ENCODE data around the gene SLC19A1.
A peak's percentile ranks its signal among the peaks of the same experiment; 100 is the strongest.

The SLC19A1 gene

GRCh38 chr21:45546636-45547544 lies 4.7 kb upstream of the SLC19A1 start:
- H3K9ac ChIP-seq (ENCODE audit: low read depth, low read length): no peak overlapping the region
- H3K9me3 ChIP-seq (replicated peaks; ENCODE audit: low read length): no peaks in the 10 kb centered on the region
- no peak overlapping the region for H3K4me2 ChIP-seq (ENCODE audit: low read length)
- peaks cover 21% of the 10 kb centered on the region for H3K27me3 ChIP-seq (ENCODE audit: control insufficient read depth, insufficient read depth, low read length)
- no peak overlapping the region for H3K4me3 ChIP-seq (ENCODE audit: low read length)
- peaks cover 15% of the 10 kb centered on the region for H3K4me1 ChIP-seq (ENCODE audit: control insufficient read depth, insufficient read depth, low read length)
- no peaks in the 10 kb centered on the region for H3K36me3 ChIP-seq (ENCODE audit: insufficient read depth, low read length)

GRCh38 chr21:45545691-45546531 lies 3.7 kb upstream of the SLC19A1 start:
- no peak overlapping the region for H3K4me2 ChIP-seq (ENCODE audit: low read length)
- no peak overlapping the region for H3K9ac ChIP-seq (ENCODE audit: low read depth, low read length)
- no peaks in the 10 kb centered on the region for H3K36me3 ChIP-seq (ENCODE audit: insufficient read depth, low read length)
- peaks cover 21% of the 10 kb centered on the region for H3K27me3 ChIP-seq (ENCODE audit: control insufficient read depth, insufficient read depth, low read length)
- H3K9me3 ChIP-seq (replicated peaks; ENCODE audit: low read length): no peaks in the 10 kb centered on the region
- peaks cover 10% of the 10 kb centered on the region for H3K4me1 ChIP-seq (ENCODE audit: control insufficient read depth, insufficient read depth, low read length)
- no peak overlapping the region for H3K4me3 ChIP-seq (ENCODE audit: low read length)

GRCh38 chr21:45545236-45545570 lies 3.0 kb upstream of the SLC19A1 start:
- Histone ChIP-seq H3K4me1 (ENCODE audit: control insufficient read depth, insufficient read depth, low read length) (peaks cover 9% of the 10 kb centered on the region), H3K27me3 (ENCODE audit: control insufficient read depth, insufficient read depth, low read length) (peaks cover 21% of the 10 kb centered on the region), H3K4me3 (ENCODE audit: low read length) (no peak overlapping the region), H3K9me3 (replicated peaks; ENCODE audit: low read length) (no peaks in the 10 kb centered on the region), H3K4me2 (ENCODE audit: low read length) (no peak overlapping the region), H3K9ac (ENCODE audit: low read depth, low read length) (no peak overlapping the region), H3K36me3 (ENCODE audit: insufficient read depth, low read length) (no peaks in the 10 kb centered on the region)

GRCh38 chr21:45544449-45545235 lies 2.4 kb upstream of the SLC19A1 start:
- Histone ChIP-seq H3K36me3 (ENCODE audit: insufficient read depth, low read length) (no peaks in the 10 kb centered on the region), H3K9me3 (replicated peaks; ENCODE audit: low read length) (no peaks in the 10 kb centered on the region), H3K4me2 (ENCODE audit: low read length) (no peak overlapping the region), H3K27me3 (ENCODE audit: control insufficient read depth, insufficient read depth, low read length) (peaks cover 21% of the 10 kb centered on the region), H3K4me1 (ENCODE audit: control insufficient read depth, insufficient read depth, low read length) (peaks cover 9% of the 10 kb centered on the region), H3K9ac (ENCODE audit: low read depth, low read length) (no peak overlapping the region), H3K4me3 (ENCODE audit: low read length) (no peak overlapping the region)

- no peaks in the 10 kb centered on the region for H3K9me3 ChIP-seq (replicated peaks; ENCODE audit: low read length)
- H3K4me3 ChIP-seq (ENCODE audit: low read length): no peak overlapping the region
- H3K4me2 ChIP-seq (ENCODE audit: low read length): no peak overlapping the region
- peaks cover 21% of the 10 kb centered on the region for H3K27me3 ChIP-seq (ENCODE audit: control insufficient read depth, insufficient read depth, low read length)
- H3K36me3 ChIP-seq (ENCODE audit: insufficient read depth, low read length): no peaks in the 10 kb centered on the region
- peaks cover 9% of the 10 kb centered on the region for H3K4me1 ChIP-seq (ENCODE audit: control insufficient read depth, insufficient read depth, low read length)
- H3K9ac ChIP-seq (ENCODE audit: low read depth, low read length): no peak overlapping the region
Observed at GRCh38 chr21:45543710-45544448, 1.6 kb upstream of the SLC19A1 start.

GRCh38 chr21:45543371-45543709 lies 1.1 kb upstream of the SLC19A1 start:
- H3K4me3 ChIP-seq (ENCODE audit: low read length): no peak overlapping the region
- no peak overlapping the region for H3K4me2 ChIP-seq (ENCODE audit: low read length)
- no peaks in the 10 kb centered on the region for H3K36me3 ChIP-seq (ENCODE audit: insufficient read depth, low read length)
- no peak overlapping the region for H3K9ac ChIP-seq (ENCODE audit: low read depth, low read length)
- H3K4me1 ChIP-seq (ENCODE audit: control insufficient read depth, insufficient read depth, low read length): peaks cover 9% of the 10 kb centered on the region
- H3K9me3 ChIP-seq (replicated peaks; ENCODE audit: low read length): no peaks in the 10 kb centered on the region
- H3K27me3 ChIP-seq (ENCODE audit: control insufficient read depth, insufficient read depth, low read length): peaks cover 21% of the 10 kb centered on the region

- H3K4me3 ChIP-seq (ENCODE audit: low read length): peak overlapping the region; percentile 76
- H3K4me1 ChIP-seq (ENCODE audit: control insufficient read depth, insufficient read depth, low read length): peaks cover 9% of the 10 kb centered on the region
- H3K9me3 ChIP-seq (replicated peaks; ENCODE audit: low read length): no peaks in the 10 kb centered on the region
- peaks cover 16% of the 10 kb centered on the region for H3K27me3 ChIP-seq (ENCODE audit: control insufficient read depth, insufficient read depth, low read length)
- H3K9ac ChIP-seq (ENCODE audit: low read depth, low read length): peak overlapping the region; percentile 59
- H3K36me3 ChIP-seq (ENCODE audit: insufficient read depth, low read length): no peaks in the 10 kb centered on the region
- peak overlapping the region; percentile 88 for H3K4me2 ChIP-seq (ENCODE audit: low read length)
Observed at GRCh38 chr21:45542667-45543370, 579 bp upstream of the SLC19A1 start.

- peak overlapping the region; percentile 44 for H3K9ac ChIP-seq (ENCODE audit: low read depth, low read length)
- peak overlapping the region; percentile 69 for H3K4me3 ChIP-seq (ENCODE audit: low read length)
- H3K27me3 ChIP-seq (ENCODE audit: control insufficient read depth, insufficient read depth, low read length): peaks cover 3% of the 10 kb centered on the region
- no peaks in the 10 kb centered on the region for H3K36me3 ChIP-seq (ENCODE audit: insufficient read depth, low read length)
- peaks cover 9% of the 10 kb centered on the region for H3K4me1 ChIP-seq (ENCODE audit: control insufficient read depth, insufficient read depth, low read length)
- H3K4me2 ChIP-seq (ENCODE audit: low read length): peak overlapping the region; percentile 88
- no peaks in the 10 kb centered on the region for H3K9me3 ChIP-seq (replicated peaks; ENCODE audit: low read length)
Observed at GRCh38 chr21:45541221-45542039, 810 bp downstream of the SLC19A1 start.

GRCh38 chr21:45540601-45540970 lies 1.7 kb downstream of the SLC19A1 start:
- Histone ChIP-seq H3K4me1 (ENCODE audit: control insufficient read depth, insufficient read depth, low read length) (peaks cover 9% of the 10 kb centered on the region), H3K4me2 (ENCODE audit: low read length) (no peak overlapping the region), H3K36me3 (ENCODE audit: insufficient read depth, low read length) (no peaks in the 10 kb centered on the region), H3K9ac (ENCODE audit: low read depth, low read length) (no peak overlapping the region), H3K4me3 (ENCODE audit: low read length) (no peak overlapping the region), H3K27me3 (ENCODE audit: control insufficient read depth, insufficient read depth, low read length) (no peaks in the 10 kb centered on the region), H3K9me3 (replicated peaks; ENCODE audit: low read length) (no peaks in the 10 kb centered on the region)

Measured in skeletal muscle satellite cell (primary cell).